ENCODE data around the gene DCLRE1B.

DNA sequence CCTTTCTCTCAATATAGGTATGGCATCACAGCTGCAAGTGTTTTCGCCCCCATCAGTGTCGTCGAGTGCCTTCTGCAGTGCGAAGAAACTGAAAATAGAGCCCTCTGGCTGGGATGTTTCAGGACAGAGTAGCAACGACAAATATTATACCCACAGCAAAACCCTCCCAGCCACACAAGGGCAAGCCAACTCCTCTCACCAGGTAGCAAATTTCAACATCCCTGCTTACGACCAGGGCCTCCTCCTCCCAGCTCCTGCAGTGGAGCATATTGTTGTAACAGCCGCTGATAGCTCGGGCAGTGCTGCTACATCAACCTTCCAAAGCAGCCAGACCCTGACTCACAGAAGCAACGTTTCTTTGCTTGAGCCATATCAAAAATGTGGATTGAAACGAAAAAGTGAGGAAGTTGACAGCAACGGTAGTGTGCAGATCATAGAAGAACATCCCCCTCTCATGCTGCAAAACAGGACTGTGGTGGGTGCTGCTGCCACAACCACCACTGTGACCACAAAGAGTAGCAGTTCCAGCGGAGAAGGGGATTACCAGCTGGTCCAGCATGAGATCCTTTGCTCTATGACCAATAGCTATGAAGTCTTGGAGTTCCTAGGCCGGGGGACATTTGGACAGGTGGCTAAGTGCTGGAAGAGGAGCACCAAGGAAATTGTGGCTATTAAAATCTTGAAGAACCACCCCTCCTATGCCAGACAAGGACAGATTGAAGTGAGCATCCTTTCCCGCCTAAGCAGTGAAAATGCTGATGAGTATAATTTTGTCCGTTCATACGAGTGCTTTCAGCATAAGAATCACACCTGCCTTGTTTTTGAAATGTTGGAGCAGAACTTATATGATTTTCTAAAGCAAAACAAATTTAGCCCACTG lies 35.5 kb downstream of the DCLRE1B start:
- TF ChIP-seq, protein P1, sequence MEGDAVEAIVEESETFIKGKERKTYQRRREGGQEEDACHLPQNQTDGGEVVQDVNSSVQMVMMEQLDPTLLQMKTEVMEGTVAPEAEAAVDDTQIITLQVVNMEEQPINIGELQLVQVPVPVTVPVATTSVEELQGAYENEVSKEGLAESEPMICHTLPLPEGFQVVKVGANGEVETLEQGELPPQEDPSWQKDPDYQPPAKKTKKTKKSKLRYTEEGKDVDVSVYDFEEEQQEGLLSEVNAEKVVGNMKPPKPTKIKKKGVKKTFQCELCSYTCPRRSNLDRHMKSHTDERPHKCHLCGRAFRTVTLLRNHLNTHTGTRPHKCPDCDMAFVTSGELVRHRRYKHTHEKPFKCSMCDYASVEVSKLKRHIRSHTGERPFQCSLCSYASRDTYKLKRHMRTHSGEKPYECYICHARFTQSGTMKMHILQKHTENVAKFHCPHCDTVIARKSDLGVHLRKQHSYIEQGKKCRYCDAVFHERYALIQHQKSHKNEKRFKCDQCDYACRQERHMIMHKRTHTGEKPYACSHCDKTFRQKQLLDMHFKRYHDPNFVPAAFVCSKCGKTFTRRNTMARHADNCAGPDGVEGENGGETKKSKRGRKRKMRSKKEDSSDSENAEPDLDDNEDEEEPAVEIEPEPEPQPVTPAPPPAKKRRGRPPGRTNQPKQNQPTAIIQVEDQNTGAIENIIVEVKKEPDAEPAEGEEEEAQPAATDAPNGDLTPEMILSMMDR (IDR thresholded peaks at IDR 0.05; ENCODE audit: insufficient read depth, low read length, poor library complexity, severe bottlenecking): no peak
- TF ChIP-seq EZH2phosphoT487 (conservative IDR thresholded peaks at IDR 0.05; ENCODE audit: low read length): no peak
